Testis (tissue), 3 donors: Measurements from ENCODE around the gene CAPN5. TPM values are rescaled to one million over a fixed set of nuclear protein-coding genes. Genes with fewer than 3 reads are reported as not detected.
A peak's percentile ranks its signal among the peaks of the same experiment; 100 is the strongest.

Experiments
- DNase-seq: peaks from one replicate; pipeline ENCODE4 v3.0.0-alpha.2; 2019
- H3K27ac ChIP-seq, 2 donors: fragments of 200-600 bp; sonication (generic); one replicate each; pipeline ENCODE4 v1.5.1; 2019
- H3K27me3 ChIP-seq: fragments of 200-600 bp; sonication (generic); one replicate; pipeline ENCODE4 v1.5.1; 2019
- H3K36me3 ChIP-seq: fragments of 200-600 bp; sonication (generic); one replicate; pipeline ENCODE4 v1.5.1; 2017; ENCODE audit warnings: low read depth; ENCODE audit errors: missing control alignments
- H3K4me1 ChIP-seq: fragments of 200-600 bp; sonication (generic); one replicate; pipeline ENCODE4 v1.5.1; 2019
- H3K4me3 ChIP-seq, 2 donors: fragments of 200-600 bp; sonication (generic); one replicate each; pipeline ENCODE4 v1.5.1; 2017 to 2019
- H3K9me3 ChIP-seq: fragments of 200-600 bp; sonication (generic); one replicate; pipeline ENCODE4 v1.5.1; 2017
- CTCF ChIP-seq, 3 experiments: fragments of 450-650 bp in 2 of 3; fragments of 200-600 bp in 1 of 3; sonication (generic) in 1 of 3; IDR thresholded peaks; one replicate each; pipeline ENCODE4 v1.5.1; 2016 to 2019; ENCODE audit warnings: antibody characterized with exemption in 3 of 3, mild to moderate bottlenecking in 2 of 3, moderate library complexity in 1 of 3
- POLR2A ChIP-seq: fragments of 450-650 bp; IDR thresholded peaks from one replicate; pipeline ENCODE4 v1.6.1; 2017; ENCODE audit warnings: antibody characterized with exemption, mild to moderate bottlenecking, moderate library complexity
- WGBS, 2 donors: methylation state at CpG; one replicate each; pipeline ENCODE4 v1.1.5; 2018; 5-methylcytosine and 5-hydroxymethylcytosine counted together
- intact Hi-C: fragments of 100-400 bp; cut with DNase I; formaldehyde crosslinking; loops from one replicate; pipeline ENCODE4 v1.15.1; 2023; ENCODE audit warnings: low total_unique reads
- polyA plus RNA-seq: library from polyadenylated mRNA; stranded (reverse); fragments of 350-450 nt; fragmentation: Illumina TruSeq; extraction: RNeasy Lipid Tissue Mini Kit (QIAGEN cat#74804); gene quantifications from one replicate; pipeline ENCODE4 v1.2.3, GENCODE V29; 2014; ENCODE audit warnings: low read depth, low replicate concordance; ENCODE audit not compliant: insufficient read depth
- total RNA-seq, 2 donors: library from RNA; depleted of rRNA; stranded (reverse); fragments of >200 nt; gene quantifications; one replicate each; pipeline ENCODE4 v1.2.3, GENCODE V29; 2016

CAPN5 gene
- total and polyA plus RNA-seq, 3 donors from 2014 or later = 62.3 to 116 (median 102) TPM

- no peaks in the 10 kb centered on the region for H3K27me3 ChIP-seq
- H3K36me3 ChIP-seq = no peaks in the 10 kb centered on the region
- intact Hi-C loops = loop anchor here (5.0 to 10.0 kb wide), 2 partner anchors 55 to 417 kb away; no protein-coding TSS in a partner anchor
- WGBS, 2 donors = 4% methylated on average over 8 to 26 of the region's 27 CpGs
- H3K27ac ChIP-seq = peak overlapping the region; percentile 6 to 30
- peak overlapping the region; percentile 6 to 42 for H3K4me3 ChIP-seq
- peak; percentile 68 for DNase-seq
- peaks cover 46% of the 10 kb centered on the region for H3K4me1 ChIP-seq
- peak; percentile 99 to 100 (median 100) for TF ChIP-seq CTCF (IDR thresholded peaks at IDR 0.05)
- TF ChIP-seq POLR2A = no peak
- no peaks in the 10 kb centered on the region for H3K9me3 ChIP-seq
These were observed 60.6 kb downstream of the CAPN5 start for GRCh38 chr11:77127235-77127911.

GRCh38 chr11:77127920-77128691 lies 61.3 kb downstream of the CAPN5 start, which contains the start of gene MYO7A:
TSS of gene MYO7A (plus strand) at chr11:77128246. CDS start at chr11:77130635, 2,389 bp downstream.
- DNase-seq = peak; percentile 95

GRCh38 chr11:77129069-77129841 lies 62.5 kb downstream of the CAPN5 start:
- TF ChIP-seq POLR2A (no peak), CTCF (IDR thresholded peaks at IDR 0.05) (no peak)
- H3K27ac ChIP-seq = peak overlapping the region; percentile 67 to 75

More at GRCh38 chr11:77127920-77128691, 61.3 kb downstream of the CAPN5 start, which contains the start of gene MYO7A:
- Histone ChIP-seq H3K27ac (peak within 1 kb of the TSS; percentile 67 to 69), H3K36me3 (no peaks in the 10 kb centered on the region), H3K4me3 (peak within 1 kb of the TSS; percentile 6 to 54), H3K27me3 (no peaks in the 10 kb centered on the region), H3K4me1 (peaks cover 53% of the 10 kb centered on the region), H3K9me3 (no peaks in the 10 kb centered on the region)
- TF ChIP-seq POLR2A (no peak), CTCF (IDR thresholded peaks at IDR 0.05) (peak in 1 of 3 experiments; percentile 6)
- intact Hi-C loops = loop anchor here (5.0 to 10.0 kb wide), 2 partner anchors 54 to 417 kb away; no protein-coding TSS in a partner anchor
- WGBS, 2 donors = 16 to 18% methylated on average over 8 to 20 of the region's 20 CpGs

GRCh38 chr11:77129842-77130756 lies 63.3 kb downstream of the CAPN5 start:
- Histone ChIP-seq H3K27ac (peak overlapping the region; percentile 67 to 75), H3K4me1 (peaks cover 60% of the 10 kb centered on the region), H3K9me3 (no peaks in the 10 kb centered on the region), H3K36me3 (no peaks in the 10 kb centered on the region), H3K4me3 (no peak overlapping the region), H3K27me3 (no peaks in the 10 kb centered on the region)
- intact Hi-C loops = loop anchor here (5.0 to 10.0 kb wide), 2 partner anchors 52 to 415 kb away; no protein-coding TSS in a partner anchor
- WGBS, 2 donors = 64 to 79% methylated on average over 10 to 11 of the region's 11 CpGs
- DNase-seq = no peak
- TF ChIP-seq CTCF (IDR thresholded peaks at IDR 0.05) (no peak), POLR2A (no peak)

More at GRCh38 chr11:77129069-77129841, 62.5 kb downstream of the CAPN5 start:
- no peaks in the 10 kb centered on the region for H3K27me3 ChIP-seq
- peak overlapping the region in 1 of 2 donors; percentile 54 for H3K4me3 ChIP-seq
- intact Hi-C loops = loop anchor here (5.0 to 10.0 kb wide), 2 partner anchors 53 to 416 kb away; no protein-coding TSS in a partner anchor
- no peaks in the 10 kb centered on the region for H3K36me3 ChIP-seq
- WGBS, 2 donors = 80 to 95% methylated on average over 8 to 11 of the region's 11 CpGs
- H3K4me1 ChIP-seq = peaks cover 60% of the 10 kb centered on the region
- no peak for DNase-seq
- no peaks in the 10 kb centered on the region for H3K9me3 ChIP-seq
